ENCODE results near the gene TSC22D4.

GRCh38 chr7:100486753-100487446, 7.9 kb upstream of the TSC22D4 start:
- no peak for TF ChIP-seq EP300 (conservative IDR thresholded peaks at IDR 0.05; ENCODE audit: poor library complexity, severe bottlenecking)
- TF ChIP-seq SMC3 (conservative IDR thresholded peaks at IDR 0.05; ENCODE audit: poor library complexity): no peak
- no peak for TF ChIP-seq POLR2AphosphoS5 (IDR thresholded peaks at IDR 0.05)
- TF ChIP-seq MXI1 (conservative IDR thresholded peaks at IDR 0.05; ENCODE audit: poor library complexity, severe bottlenecking): no peak
- no peak for TF ChIP-seq CTCF (IDR thresholded peaks at IDR 0.05; ENCODE audit: poor library complexity, severe bottlenecking)
- no peak for TF ChIP-seq EZH2 (IDR thresholded peaks at IDR 0.05; ENCODE audit: borderline replicate concordance, insufficient read depth, low read length, poor library complexity, severe bottlenecking)
- TF ChIP-seq RAD21 (conservative IDR thresholded peaks at IDR 0.05): no peak
